Ramos (cell line): ENCODE measurements around the gene MRPL44.

Experiments used
- in situ Hi-C: fragments of 300-500 bp; cut with MboI; formaldehyde crosslinking; loops from one replicate; pipeline ENCODE4 v1.14.3; 2022; ENCODE audit warnings: low sequenced_read_pairs; ENCODE audit not compliant: unreplicated experiment

Gene MRPL44

DNA sequence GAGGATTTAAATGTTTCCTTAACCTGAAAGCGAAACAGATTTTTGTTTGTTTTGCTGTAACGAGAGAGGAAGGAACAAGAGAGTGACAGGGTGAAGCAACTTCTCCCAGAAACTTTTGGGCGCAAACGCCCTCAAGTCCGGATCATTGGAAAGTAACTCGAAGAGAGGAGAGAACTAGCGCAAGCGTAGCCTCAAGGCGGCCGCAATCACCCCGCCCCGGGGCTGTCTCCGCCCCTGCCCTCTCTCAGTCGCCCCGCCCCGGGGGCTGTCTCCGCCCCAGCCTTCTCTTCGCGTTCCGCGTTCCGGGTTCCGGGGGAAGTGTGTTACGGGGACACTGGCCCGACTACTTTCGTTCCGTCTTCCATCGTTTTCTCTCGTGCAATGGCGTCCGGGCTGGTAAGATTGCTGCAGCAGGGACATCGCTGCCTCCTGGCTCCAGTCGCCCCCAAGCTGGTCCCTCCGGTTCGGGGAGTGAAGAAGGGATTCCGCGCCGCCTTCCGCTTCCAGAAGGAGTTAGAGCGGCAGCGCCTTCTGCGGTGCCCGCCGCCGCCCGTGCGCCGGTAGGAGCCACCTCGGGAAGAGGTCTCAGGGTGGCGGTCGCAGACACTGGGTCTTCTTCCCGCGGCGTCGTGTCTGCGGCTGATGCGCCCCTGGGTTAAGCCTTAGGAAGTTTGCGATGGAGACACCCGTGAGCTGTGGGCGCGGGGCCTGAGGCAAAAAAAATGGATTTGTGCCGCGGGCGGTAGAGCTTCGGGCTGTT lies at the start of gene MRPL44:
Gene MRPL44 (plus strand): TSS at position 372 of the 760 bp plus-strand sequence. CDS start 10 bp downstream, at position 382.
- in situ Hi-C loops = loop anchor here (25.0 kb wide), 1 partner anchor 680 kb away; no protein-coding TSS in a partner anchor

DNA sequence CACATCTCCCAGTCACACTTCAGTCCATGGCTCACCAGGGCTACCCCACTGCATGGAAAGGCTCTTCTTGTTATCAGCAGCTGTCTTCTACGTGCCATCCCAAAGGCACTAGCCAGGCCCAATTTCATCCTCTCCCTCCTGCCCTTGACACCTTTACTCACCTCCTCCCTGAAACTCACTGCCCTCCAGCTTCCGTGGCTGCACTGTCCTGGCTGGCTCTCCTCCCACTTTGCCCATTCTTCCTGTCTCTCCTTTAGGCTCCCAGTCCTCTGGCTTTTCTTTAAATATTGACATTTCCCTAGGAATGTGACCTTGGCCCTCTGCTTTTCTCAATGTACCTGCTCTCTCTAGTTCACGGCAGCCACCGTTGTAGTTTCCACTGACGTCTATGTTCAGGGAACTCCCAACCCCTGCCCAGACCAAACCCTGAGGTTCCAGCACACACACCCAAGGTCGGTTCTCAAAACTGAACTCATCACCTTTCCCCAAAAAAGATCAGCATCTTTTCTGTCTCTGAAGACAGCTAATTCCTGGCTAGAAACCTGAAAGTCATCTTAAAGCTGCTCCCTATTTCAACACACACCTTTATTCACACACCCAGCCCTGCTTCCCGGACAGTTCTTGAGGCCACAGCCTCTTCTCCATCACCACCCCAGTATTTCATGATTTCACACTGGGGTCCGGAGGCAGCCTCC lies 48.8 kb upstream of the MRPL44 start:
- in situ Hi-C loops = no loop called here

DNA sequence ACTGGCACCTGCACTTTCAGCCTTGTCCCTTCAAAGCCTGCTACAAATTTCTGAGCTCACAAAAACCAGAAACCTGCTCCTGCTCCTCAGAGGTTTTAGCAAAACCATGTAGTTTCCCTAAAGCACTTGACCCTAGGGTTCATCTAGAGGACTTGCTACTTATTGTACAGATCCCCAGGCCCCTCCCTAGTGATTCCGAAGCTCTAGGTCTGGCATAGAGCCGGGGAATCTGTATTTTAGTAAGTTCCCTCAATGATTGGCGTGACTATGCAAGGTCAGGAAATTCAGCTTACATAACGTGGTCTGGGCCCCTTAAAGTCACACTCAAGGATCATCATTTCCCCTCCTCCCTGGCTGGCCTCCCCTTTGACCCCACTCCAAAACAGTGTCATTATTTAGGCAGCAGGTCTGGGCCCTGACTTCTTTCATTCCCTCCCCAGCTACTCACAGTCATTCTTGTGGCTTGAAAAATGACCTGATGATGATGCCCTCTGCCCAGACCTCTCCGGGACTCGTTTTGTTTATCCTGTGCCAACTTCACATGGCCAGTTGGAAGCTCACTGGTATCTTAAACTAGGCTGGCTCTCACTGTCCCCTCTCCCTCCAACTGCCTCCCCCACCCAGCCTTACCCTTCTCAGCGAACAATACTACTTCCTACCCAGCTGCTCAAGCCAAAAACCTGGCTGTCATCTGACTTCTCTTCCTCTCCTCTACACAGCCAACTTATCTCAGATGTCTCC lies 48.1 kb upstream of the MRPL44 start:
- in situ Hi-C loops = no loop called here

DNA sequence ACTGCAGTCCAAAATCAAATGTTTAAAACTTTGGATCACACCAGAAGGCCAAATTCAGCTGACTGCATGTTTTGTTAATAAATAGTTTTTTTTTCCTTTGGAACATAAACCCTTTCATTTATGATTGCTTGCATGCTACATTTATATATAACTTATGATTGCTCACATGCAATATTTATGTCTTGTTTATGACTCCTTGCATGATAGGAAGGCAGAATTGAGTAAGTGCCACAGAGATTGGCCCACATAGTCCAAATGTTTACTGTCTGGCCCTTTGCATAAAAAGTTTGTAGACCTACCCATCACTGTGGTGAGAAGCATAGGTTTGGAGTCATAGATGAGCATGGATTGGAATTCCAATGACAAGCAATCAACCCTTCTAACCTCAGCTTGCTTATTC lies 42.9 kb upstream of the MRPL44 start:
- in situ Hi-C loops = no loop called here

DNA sequence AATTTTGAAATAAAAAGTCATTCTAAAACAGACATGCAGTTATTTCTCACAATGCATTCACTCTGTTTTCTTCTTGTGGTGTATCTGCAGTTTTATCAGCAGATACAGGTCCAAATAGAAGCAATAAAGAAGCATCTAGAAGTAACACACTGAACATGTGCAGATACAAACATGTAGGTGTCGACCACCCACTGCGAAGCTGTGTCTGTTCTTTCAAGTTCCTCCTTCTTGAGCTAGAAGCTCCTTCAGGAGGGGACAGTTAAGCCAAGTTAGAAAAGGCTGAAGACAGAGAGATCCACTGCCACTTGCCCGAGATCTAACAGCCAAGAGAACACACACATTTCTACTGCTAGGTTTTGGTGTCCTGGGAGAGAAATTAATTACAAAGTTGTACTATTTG lies 42.2 kb upstream of the MRPL44 start:
- in situ Hi-C loops = no loop called here

DNA sequence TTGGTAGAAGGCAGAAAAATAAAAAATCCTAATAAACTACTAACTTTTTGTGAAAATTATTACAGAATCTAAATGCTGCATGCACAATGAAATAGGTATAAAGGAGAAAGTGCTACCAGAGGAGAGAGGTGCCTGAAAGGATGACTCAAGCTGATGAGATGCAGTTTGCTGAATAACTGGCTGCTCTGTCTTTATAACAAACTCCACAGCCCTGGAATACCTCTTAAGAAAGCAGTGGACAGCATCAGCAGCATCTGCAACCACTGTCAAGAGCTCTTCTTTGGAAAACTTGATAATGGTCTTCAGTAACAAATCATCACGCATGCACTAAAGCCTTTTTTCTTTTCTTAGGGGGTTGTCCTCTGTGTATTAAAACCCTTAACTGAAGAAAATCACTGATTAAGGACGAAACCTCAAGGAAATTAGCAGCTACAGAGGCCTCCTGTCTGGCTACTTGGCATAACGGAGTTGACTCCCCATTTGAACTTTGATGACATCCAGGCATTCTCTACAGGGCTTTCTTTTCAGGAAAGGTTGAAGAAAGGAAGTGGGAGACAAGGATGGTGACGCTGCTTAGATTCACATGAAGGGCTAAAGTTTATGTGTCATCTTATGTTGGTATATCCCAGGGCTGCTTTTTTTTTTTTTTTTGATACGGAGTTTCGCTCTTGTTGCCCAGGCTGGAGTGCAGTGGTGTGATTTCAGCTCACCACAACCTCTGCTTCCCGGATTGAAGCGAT lies 40.9 kb upstream of the MRPL44 start:
- in situ Hi-C loops = no loop called here

DNA sequence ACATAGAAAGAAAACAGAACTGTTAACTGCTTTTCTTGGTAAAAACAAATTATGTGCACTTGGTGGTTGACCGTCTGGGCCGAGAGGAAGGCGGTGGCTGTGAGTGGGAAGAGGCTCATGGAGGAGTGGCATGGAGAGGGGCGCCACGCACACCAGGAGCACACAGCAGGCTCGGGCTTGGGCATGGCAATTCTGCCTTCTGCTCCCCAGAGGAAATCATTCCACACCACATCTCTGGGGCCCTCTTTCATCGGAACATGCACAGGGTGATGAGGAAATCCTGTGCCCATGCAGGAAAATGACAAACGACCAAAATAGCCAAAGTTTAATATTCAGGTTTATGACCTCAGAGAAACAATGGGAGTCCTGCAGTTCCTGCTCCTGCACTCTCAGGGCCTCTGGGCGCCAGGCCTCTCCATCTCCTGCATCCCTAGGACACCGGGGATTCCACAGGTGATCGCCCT lies 38.6 kb upstream of the MRPL44 start:
- in situ Hi-C loops = no loop called here

DNA sequence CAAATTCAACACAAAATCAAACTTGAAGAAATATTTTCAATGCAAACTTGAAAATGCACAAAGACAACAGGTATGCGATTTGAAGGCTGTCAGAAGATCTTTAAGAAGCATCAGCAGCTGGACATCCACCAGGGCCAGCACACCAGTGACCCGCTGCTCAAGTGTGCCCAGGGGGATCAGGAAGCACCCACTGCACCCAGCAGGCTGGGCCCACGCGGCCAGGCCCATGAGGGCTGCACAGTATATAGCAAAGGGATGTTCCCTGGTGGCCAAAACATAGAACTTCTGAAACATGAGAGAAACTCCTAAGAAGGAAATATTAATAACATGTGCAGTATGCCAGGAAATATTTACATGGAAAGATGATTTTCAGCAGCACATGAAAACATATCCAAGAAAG lies 37.2 kb upstream of the MRPL44 start:
- in situ Hi-C loops = no loop called here

DNA sequence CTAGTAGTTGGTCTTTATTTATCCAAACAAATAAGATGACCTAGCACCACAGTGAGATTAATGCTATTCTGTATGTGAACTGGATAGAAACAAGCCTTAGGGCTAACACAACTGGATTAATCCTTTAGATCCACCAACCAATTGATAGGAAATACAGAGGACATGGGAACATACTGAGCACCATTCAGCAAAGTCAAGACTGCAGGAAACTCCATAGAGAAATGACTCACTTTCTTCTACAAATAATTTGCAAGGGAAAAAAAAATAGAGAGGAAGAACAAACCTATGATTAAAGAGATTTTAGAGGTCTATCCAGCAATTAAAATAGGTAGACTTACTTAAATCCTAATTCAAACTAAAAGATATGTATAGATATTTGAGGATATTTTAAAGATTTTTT lies 36.1 kb upstream of the MRPL44 start:
- in situ Hi-C loops = no loop called here

DNA sequence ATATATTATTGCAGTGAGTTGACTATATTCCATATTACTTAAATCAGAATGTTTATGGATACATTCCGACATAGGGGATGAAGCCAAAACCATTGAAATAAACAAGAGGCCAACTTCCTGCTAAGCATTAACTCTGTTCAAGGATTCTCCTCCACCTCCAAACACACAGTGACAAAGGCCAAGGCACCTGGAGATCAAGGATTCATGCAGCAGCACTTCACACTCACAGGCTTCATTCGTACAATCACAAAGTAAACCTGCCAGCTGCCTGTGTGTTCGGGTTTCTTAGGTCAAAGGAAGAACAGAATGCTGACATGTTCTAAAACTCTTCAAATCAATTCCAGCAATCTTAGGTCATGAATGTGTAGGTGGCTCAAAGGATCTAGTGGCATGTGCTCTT lies 35.0 kb upstream of the MRPL44 start:
- in situ Hi-C loops = no loop called here

DNA sequence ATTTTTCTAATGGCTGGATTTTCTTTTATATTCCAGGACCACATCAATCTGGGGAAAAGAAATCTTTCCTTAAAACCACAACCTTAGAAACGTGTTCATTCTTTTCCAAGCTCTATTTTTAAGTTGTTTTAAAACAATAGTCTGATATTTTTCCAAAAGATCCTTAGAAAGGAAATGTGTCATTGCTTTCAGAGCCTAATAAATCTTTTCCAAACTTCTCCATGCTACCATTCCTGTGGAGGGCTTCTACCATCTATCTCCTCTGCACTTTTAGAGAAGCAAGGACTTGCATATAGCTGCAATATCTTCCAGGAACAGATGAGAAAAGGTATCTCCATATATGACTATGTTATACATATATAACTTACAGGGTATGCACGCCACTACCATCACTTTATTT lies 33.3 kb upstream of the MRPL44 start:
- in situ Hi-C loops = no loop called here

DNA sequence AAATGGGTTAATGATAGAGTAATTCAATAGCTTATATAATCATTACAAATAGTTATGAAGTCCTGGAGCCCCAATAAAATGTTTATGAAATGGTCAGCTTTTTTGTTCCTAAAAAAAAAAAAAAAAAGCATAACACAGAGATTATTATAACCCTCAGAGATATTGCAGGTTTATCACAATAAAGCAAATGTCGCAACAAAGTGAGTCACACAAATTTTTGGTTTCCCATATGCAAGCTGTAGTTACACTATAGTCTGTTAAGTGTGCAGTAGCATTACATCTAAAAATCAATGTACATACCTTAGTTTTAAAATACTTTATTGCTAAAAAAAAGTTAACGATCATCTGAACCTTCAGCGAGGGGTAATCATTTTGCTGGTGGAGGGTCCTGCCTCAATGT lies 32.2 kb upstream of the MRPL44 start:
- in situ Hi-C loops = no loop called here

DNA sequence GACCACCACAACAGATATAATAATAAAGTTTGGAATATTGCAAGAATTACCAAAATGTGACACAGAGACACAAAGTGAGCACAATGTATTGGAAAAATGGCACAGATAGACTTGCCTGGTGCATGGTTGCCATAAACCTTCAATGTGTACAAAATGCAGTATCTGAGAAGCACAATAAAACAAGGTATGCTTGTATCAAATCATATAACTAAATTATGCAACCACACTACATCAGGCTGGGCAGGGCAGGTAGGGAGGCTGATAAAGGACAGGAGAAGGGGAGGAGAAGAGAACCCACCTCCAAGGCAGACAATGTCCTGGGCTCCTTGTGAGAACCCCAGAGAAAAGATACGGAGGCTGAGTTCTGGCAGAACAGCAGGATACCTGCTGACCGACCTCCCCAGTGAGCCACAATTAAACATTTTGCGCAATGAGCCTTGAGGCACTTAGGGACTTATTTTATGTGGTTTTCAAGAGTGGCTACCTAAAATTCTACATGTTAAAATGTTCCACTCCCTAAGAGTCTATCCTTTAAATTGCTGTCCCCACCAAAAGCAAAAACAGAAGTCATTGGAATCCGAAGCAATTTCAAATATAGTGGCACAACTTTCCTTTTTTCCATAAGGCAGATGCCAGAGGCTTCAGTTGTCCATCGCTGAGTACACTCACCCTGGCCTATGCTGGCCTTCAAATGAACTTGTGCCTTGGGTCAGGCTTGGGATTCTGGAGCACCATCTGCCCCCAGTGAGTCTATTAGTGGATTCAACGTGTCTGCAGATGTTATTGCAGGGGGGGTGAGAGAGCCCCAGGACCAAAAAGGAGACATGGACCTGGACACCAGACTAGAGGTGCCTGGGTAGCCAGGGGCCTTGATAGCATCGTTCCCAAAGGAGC lies 28.9 kb upstream of the MRPL44 start:
- in situ Hi-C loops = no loop called here

DNA sequence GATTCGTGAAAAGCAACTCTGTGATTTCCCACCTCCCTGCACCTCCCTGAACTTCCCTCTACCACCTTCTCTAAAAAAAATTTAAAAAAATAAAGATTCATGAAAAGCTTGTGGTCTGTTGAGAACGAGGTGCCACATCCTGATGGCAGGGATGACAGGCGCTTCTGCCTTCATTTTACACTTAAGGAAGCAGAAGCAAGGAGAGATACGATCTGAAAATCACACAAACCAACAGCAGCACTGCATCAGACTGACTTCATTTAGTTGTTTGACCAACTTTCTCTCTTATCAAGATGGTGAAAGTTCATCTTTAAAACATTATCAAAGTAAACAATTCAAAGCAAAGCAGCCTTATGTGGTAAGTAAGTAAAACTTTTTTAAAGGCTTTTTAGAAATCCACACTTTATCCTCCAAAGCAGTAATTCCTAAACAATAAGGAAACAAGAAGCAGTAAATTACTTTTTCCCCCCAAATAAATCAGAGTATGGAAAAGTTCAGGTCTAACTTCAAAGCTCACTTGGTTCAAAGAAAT lies 27.6 kb upstream of the MRPL44 start:
- in situ Hi-C loops = no loop called here

DNA sequence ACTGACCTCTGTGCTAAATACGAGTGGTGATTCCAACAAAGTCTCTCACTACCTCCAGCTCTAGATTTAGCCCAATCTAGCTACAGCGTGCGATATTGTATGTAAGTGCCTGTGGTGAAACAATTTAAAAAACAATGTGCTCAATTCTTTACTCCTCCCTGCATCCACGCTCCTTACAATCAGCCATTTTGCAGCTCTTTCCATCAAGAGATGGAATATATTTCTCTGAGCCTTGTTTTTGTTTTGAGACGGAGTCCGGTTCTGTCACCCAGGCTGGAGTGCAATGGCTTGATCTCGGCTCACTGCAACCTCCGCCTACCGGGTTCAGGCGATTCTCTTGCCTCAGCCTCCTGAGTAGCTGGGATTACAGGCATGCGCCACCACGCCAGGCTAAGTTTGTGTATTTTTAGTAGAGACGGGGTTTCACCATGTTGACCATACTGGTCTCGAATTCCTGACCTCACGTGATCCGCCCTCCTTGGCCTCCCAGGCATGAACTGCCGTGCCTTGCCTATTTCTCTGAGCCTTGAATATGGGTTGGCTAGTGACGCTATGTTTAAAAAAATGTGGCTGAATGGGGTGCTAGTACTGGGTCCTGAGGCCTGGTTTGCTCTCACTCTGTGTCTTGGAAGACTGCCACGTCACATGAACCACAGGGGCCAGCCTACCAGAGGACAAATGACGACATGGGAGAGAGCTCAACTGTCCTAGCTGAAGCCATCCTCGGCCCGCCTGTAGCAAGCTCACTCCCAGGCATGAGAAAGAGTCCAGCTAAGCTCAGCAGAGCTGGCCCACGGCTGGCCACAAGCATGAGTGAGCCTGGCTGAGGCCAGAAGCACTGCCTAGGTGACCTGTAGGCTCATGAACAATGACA lies 26.9 kb upstream of the MRPL44 start:
- in situ Hi-C loops = no loop called here

DNA sequence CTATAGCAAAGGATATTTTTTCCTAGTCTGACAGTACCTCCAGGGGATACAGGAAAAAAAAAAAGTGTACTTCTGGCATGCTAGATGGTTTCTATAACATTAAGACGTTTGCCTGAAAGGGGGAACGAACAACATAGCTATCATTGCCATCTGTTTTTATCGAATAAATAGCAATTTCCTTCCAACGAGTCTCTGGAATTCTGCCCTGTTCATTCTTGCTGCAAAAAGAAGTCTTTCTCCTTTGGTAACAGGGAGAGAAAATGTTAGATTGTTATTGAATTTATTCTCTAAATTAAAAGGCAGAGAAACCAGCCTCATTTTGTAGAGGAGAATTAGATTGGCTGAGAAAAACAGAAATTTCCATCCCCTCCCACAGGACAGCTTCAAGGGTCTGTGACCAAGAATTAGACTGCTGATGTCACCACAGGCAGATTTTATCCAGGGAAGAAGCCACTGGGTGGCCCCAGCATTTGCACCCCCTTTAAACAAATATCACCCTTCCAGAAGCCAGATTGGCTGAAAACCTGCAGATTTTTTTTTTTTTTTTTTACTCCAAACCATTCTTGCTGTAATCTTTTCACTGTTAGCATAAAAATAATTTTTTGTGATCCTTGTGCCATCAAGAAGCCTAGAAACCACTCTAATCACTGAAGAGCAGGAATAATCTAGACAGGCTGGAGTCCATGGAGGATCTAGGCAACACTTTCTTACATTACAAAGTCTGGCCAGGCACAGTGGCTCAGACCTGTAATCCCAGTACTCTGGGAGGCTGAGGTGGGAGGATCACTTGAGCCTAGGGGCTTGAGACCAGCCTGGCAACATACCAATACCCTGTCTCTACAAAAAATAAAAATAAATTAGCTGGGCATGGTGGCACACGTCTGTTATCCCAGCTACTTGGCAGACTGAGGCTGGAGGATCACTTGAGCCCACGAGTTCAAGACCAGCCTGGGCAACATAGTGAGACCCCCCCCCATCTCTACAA lies 24.2 kb upstream of the MRPL44 start:
- in situ Hi-C loops = no loop called here

DNA sequence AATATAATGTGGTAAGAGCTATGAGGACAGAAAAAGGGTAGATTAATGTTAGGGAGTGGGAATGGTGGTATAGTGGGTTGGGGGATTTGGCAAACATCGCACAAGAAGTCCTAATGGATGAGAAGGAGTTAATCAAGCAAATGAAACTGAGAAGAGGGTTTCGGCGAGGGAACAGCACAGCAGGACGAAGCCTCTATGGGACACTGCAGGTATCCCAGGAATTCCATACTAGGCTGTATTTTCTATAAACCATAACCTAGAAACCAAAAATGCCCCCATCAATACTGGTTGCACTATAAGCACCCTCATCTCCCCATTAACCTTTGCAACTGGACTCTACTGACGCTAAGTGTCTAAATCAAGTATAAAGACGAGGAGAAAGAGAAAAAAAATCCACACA lies 22.4 kb upstream of the MRPL44 start:
- in situ Hi-C loops = no loop called here
